Measurements from ENCODE around the gene MISP.

Gene MISP

DNA sequence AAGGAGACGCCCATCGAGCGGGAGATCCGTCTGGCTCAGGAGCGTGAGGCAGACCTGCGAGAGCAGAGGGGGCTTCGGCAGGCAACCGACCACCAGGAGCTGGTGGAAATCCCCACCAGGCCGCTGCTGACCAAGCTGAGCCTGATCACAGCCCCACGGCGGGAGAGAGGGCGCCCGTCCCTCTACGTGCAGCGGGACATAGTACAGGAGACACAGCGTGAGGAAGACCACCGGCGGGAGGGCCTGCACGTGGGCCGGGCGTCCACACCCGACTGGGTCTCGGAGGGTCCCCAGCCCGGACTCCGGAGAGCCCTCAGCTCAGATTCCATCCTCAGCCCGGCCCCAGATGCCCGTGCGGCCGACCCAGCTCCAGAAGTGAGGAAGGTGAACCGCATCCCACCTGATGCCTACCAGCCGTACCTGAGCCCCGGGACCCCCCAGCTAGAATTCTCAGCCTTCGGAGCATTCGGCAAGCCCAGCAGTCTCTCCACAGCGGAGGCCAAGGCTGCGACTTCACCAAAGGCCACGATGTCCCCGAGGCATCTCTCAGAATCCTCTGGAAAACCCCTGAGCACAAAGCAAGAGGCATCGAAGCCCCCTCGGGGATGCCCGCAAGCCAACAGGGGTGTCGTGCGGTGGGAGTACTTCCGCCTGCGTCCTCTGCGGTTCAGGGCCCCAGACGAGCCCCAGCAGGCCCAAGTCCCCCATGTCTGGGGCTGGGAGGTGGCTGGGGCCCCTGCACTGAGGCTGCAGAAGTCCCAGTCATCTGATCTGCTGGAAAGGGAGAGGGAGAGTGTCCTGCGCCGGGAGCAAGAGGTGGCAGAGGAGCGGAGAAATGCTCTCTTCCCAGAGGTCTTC, 7.1 kb downstream of the MISP start:
- Histone ChIP-seq H3K9me3 (ENCODE audit: control insufficient read depth, insufficient read depth, low read length) (no peaks in the 10 kb centered on the region), H3K27me3 (ENCODE audit: control insufficient read depth, insufficient read depth, low read length) (no peaks in the 10 kb centered on the region), H3K4me1 (ENCODE audit: control insufficient read depth, insufficient read depth, low read length) (no peaks in the 10 kb centered on the region), H3K4me3 (ENCODE audit: low read length) (no peak overlapping the region; the same call in 1 of the 2 replicates), H3K27ac (ENCODE audit: low read length) (no peak overlapping the region), H3K36me3 (ENCODE audit: control insufficient read depth, insufficient read depth, low read length) (no peaks in the 10 kb centered on the region)
- WGBS (ENCODE audit: insufficient coverage, insufficient read length): no CpG with 5 or more reads among the region's 50 CpGs
- DNase-seq (ENCODE audit: low read depth, low spot score): no peak

DNA sequence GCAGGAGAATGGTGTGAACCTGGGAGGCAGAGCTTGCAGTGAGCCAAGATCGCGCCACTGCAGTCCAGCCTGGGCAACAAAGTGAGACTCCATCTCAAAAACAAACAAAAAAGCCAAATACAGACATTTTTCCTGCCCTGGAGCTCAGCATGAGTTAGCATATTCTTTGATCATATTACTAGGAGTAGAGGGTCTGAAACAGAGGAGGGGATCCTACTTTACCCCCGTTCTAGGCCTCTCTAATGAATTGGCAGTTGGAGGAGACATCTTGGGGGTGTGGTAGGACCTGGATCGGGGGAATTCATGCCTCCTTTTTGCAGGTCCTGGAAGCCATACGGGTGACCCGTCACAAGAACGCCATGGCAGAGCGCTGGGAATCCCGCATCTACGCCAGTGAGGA, 12.3 kb downstream of the MISP start:
- WGBS (ENCODE audit: insufficient coverage, insufficient read length): no CpG with 5 or more reads among the region's 10 CpGs
- Histone ChIP-seq H3K27me3 (ENCODE audit: control insufficient read depth, insufficient read depth, low read length) (no peaks in the 10 kb centered on the region), H3K9me3 (ENCODE audit: control insufficient read depth, insufficient read depth, low read length) (no peaks in the 10 kb centered on the region), H3K4me3 (ENCODE audit: low read length) (no peak overlapping the region), H3K36me3 (ENCODE audit: control insufficient read depth, insufficient read depth, low read length) (no peaks in the 10 kb centered on the region), H3K27ac (ENCODE audit: low read length) (no peak overlapping the region), H3K4me1 (ENCODE audit: control insufficient read depth, insufficient read depth, low read length) (no peaks in the 10 kb centered on the region)
- no peak for DNase-seq (ENCODE audit: low read depth, low spot score)

GRCh38 chr19:763869-764268, 13.0 kb downstream of the MISP start:
- no peaks in the 10 kb centered on the region for H3K27me3 ChIP-seq (ENCODE audit: control insufficient read depth, insufficient read depth, low read length)
- WGBS (ENCODE audit: insufficient coverage, insufficient read length): no CpG with 5 or more reads among the region's 6 CpGs

GRCh38 chr19:764301-764700, 13.4 kb downstream of the MISP start:
- no CpG with 5 or more reads among the region's 12 CpGs for WGBS (ENCODE audit: insufficient coverage, insufficient read length)

More at GRCh38 chr19:763869-764268, 13.0 kb downstream of the MISP start:
- DNase-seq (ENCODE audit: low read depth, low spot score): no peak
- Histone ChIP-seq H3K9me3 (ENCODE audit: control insufficient read depth, insufficient read depth, low read length) (no peaks in the 10 kb centered on the region), H3K4me3 (ENCODE audit: low read length) (no peak overlapping the region), H3K36me3 (ENCODE audit: control insufficient read depth, insufficient read depth, low read length) (no peaks in the 10 kb centered on the region), H3K27ac (ENCODE audit: low read length) (no peak overlapping the region), H3K4me1 (ENCODE audit: control insufficient read depth, insufficient read depth, low read length) (no peaks in the 10 kb centered on the region)

DNA sequence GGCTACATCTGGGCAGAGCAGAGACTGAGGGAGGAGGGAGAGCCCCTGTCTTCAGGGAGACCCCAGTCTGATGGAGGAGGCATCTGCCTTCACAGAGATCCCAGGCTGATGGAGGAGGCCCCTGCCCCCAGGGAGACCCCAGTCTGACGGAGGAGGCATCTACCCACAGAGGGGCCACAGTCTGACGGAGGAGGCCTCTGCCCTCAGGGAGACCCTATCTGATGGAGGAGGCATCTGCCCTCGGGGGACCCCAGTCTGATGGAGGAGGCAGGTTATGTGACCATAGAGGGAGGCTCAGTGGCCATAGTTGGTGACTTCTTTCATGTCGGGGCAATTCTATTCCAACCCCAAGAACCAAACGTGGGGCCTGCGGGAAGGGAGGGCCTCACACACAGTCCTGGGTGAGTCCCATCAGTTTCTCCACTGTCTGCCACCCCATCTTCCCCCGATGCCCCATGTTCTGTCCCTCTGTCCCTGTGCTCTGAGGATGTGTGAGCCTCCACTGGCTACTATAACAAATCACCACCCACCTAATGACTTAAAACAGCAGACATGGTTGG, 14.3 kb downstream of the MISP start:
- Histone ChIP-seq H3K4me3 (ENCODE audit: low read length) (no peak overlapping the region), H3K36me3 (ENCODE audit: control insufficient read depth, insufficient read depth, low read length) (no peaks in the 10 kb centered on the region), H3K27me3 (ENCODE audit: control insufficient read depth, insufficient read depth, low read length) (no peaks in the 10 kb centered on the region), H3K27ac (ENCODE audit: low read length) (no peak overlapping the region), H3K4me1 (ENCODE audit: control insufficient read depth, insufficient read depth, low read length) (no peaks in the 10 kb centered on the region), H3K9me3 (ENCODE audit: control insufficient read depth, insufficient read depth, low read length) (no peaks in the 10 kb centered on the region)
- DNase-seq (ENCODE audit: low read depth, low spot score): no peak
- whole genome bisulfite sequencing (ENCODE audit: insufficient coverage, insufficient read length): no CpG with 5 or more reads among the region's 7 CpGs

More at GRCh38 chr19:764301-764700, 13.4 kb downstream of the MISP start:
- no peaks in the 10 kb centered on the region for H3K27me3 ChIP-seq (ENCODE audit: control insufficient read depth, insufficient read depth, low read length)
- no peak overlapping the region for H3K4me3 ChIP-seq (ENCODE audit: low read length)
- no peak overlapping the region for H3K27ac ChIP-seq (ENCODE audit: low read length)
- no peaks in the 10 kb centered on the region for H3K36me3 ChIP-seq (ENCODE audit: control insufficient read depth, insufficient read depth, low read length)
- no peak for DNase-seq (ENCODE audit: low read depth, low spot score)
- no peaks in the 10 kb centered on the region for H3K4me1 ChIP-seq (ENCODE audit: control insufficient read depth, insufficient read depth, low read length)
- H3K9me3 ChIP-seq (ENCODE audit: control insufficient read depth, insufficient read depth, low read length): no peaks in the 10 kb centered on the region

GRCh38 chr19:768424-768823, 17.5 kb downstream of the MISP start:
- H3K27me3 ChIP-seq (ENCODE audit: control insufficient read depth, insufficient read depth, low read length): no peaks in the 10 kb centered on the region
- H3K9me3 ChIP-seq (ENCODE audit: control insufficient read depth, insufficient read depth, low read length): no peaks in the 10 kb centered on the region
- no peak overlapping the region for H3K4me3 ChIP-seq (ENCODE audit: low read length)
- H3K36me3 ChIP-seq (ENCODE audit: control insufficient read depth, insufficient read depth, low read length): no peaks in the 10 kb centered on the region
- no peak overlapping the region for H3K27ac ChIP-seq (ENCODE audit: low read length)
- no CpG with 5 or more reads among the region's 14 CpGs for WGBS (ENCODE audit: insufficient coverage, insufficient read length)
- no peaks in the 10 kb centered on the region for H3K4me1 ChIP-seq (ENCODE audit: control insufficient read depth, insufficient read depth, low read length)
- no peak for DNase-seq (ENCODE audit: low read depth, low spot score)

GRCh38 chr19:769616-770015, 18.7 kb downstream of the MISP start:
- Histone ChIP-seq H3K36me3 (ENCODE audit: control insufficient read depth, insufficient read depth, low read length) (no peaks in the 10 kb centered on the region), H3K4me3 (ENCODE audit: low read length) (no peak overlapping the region), H3K27ac (ENCODE audit: low read length) (no peak overlapping the region), H3K4me1 (ENCODE audit: control insufficient read depth, insufficient read depth, low read length) (no peaks in the 10 kb centered on the region), H3K27me3 (ENCODE audit: control insufficient read depth, insufficient read depth, low read length) (no peaks in the 10 kb centered on the region), H3K9me3 (ENCODE audit: control insufficient read depth, insufficient read depth, low read length) (no peaks in the 10 kb centered on the region)
- WGBS (ENCODE audit: insufficient coverage, insufficient read length): no CpG with 5 or more reads among the region's 6 CpGs
- no peak for DNase-seq (ENCODE audit: low read depth, low spot score)

- Histone ChIP-seq H3K27me3 (ENCODE audit: control insufficient read depth, insufficient read depth, low read length) (no peaks in the 10 kb centered on the region), H3K27ac (ENCODE audit: low read length) (no peak overlapping the region), H3K36me3 (ENCODE audit: control insufficient read depth, insufficient read depth, low read length) (no peaks in the 10 kb centered on the region), H3K4me3 (ENCODE audit: low read length) (no peak overlapping the region), H3K4me1 (ENCODE audit: control insufficient read depth, insufficient read depth, low read length) (no peaks in the 10 kb centered on the region), H3K9me3 (ENCODE audit: control insufficient read depth, insufficient read depth, low read length) (no peaks in the 10 kb centered on the region)
- no peak for DNase-seq (ENCODE audit: low read depth, low spot score)
- WGBS (ENCODE audit: insufficient coverage, insufficient read length): no CpG with 5 or more reads among the region's 6 CpGs
Observed at GRCh38 chr19:771332-771785, 20.4 kb downstream of the MISP start.

- Histone ChIP-seq H3K9me3 (ENCODE audit: control insufficient read depth, insufficient read depth, low read length) (no peaks in the 10 kb centered on the region), H3K4me3 (ENCODE audit: low read length) (no peak overlapping the region), H3K27ac (ENCODE audit: low read length) (no peak overlapping the region), H3K27me3 (ENCODE audit: control insufficient read depth, insufficient read depth, low read length) (no peaks in the 10 kb centered on the region), H3K4me1 (ENCODE audit: control insufficient read depth, insufficient read depth, low read length) (no peaks in the 10 kb centered on the region), H3K36me3 (ENCODE audit: control insufficient read depth, insufficient read depth, low read length) (no peaks in the 10 kb centered on the region)
- DNase-seq (ENCODE audit: low read depth, low spot score): no peak
- no CpG with 5 or more reads among the region's 5 CpGs for WGBS (ENCODE audit: insufficient coverage, insufficient read length)
Observed at GRCh38 chr19:772063-772462, 21.2 kb downstream of the MISP start.

DNA sequence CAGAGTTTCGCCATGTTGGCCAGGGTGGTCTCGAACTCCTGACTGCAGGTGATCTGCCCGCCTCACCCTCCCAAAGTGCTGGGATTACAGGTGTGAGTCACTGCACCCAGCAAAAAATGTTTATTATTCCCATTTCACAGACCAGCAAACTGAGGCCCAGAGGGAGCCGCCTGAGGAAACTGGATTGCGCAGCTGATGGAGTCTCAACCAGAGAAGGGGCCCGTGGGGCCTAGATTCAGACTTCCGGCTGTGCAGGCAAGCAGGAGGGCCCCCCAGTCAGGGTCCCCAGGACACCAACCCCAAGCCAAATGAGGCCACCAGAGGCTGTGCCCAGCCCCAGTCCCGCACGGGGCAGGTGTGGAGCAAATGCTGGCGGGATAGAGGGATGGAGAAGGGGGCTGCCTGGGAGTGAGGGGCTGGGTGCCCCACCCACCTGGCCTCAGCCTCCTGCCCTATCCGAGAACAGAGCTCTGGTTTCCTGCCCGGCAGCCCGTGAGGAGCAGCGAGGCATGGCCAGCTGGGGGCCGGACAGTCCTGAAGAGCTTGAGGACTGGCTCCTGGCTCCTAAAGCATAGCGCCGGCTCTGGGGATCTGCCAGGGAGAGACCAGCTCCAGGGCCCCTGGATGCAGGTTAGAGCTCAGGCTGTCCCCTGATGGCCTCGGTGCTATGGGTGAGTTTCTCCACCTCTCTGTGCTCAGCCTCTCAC, 22.0 kb downstream of the MISP start:
- H3K9me3 ChIP-seq (ENCODE audit: control insufficient read depth, insufficient read depth, low read length): no peaks in the 10 kb centered on the region
- H3K4me3 ChIP-seq (ENCODE audit: low read length): no peak overlapping the region
- H3K4me1 ChIP-seq (ENCODE audit: control insufficient read depth, insufficient read depth, low read length): no peaks in the 10 kb centered on the region
- no peak overlapping the region for H3K27ac ChIP-seq (ENCODE audit: low read length)
- H3K36me3 ChIP-seq (ENCODE audit: control insufficient read depth, insufficient read depth, low read length): no peaks in the 10 kb centered on the region
- no peaks in the 10 kb centered on the region for H3K27me3 ChIP-seq (ENCODE audit: control insufficient read depth, insufficient read depth, low read length)
- DNase-seq (ENCODE audit: low read depth, low spot score): no peak
- no CpG with 5 or more reads among the region's 18 CpGs for WGBS (ENCODE audit: insufficient coverage, insufficient read length)
